ENCODE data around the gene PGPEP1.
A peak's percentile ranks its signal among the peaks of the same experiment; 100 is the strongest.

The PGPEP1 gene

DNA sequence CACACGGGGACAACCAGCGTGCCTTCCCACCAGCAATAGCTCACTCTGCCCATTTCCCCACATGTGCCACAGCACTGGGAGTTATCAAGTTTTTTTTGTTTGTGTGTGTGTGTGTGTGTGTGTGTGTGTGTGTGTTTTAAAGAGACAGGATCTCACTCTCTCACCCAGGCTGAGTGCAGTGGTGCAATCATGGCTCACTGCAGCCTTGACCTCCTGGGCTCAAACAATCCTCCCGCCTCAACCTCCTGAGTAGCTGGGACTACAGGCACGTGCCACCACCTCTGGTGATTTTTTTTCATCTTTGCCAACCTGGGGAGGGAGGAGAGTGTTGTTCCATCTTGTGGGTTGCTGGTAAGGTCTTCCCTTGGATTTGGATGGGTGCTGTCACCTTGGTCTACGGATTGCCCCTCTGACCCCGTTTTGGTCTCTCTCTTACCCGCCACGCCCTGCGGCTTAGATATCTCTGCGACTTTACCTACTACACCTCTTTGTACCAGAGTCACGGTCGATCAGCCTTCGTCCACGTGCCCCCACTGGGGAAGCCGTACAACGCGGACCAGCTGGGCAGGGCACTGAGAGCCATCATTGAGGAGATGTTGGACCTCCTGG is 22.6 kb downstream of the PGPEP1 start:
- no peak for TF ChIP-seq EGR1 (IDR thresholded peaks at IDR 0.05)
- TF ChIP-seq CREB1 (IDR thresholded peaks at IDR 0.05; ENCODE audit: low read depth), result no peak
- TF ChIP-seq NFIC (IDR thresholded peaks at IDR 0.05), result no peak
- TF ChIP-seq, protein P1, sequence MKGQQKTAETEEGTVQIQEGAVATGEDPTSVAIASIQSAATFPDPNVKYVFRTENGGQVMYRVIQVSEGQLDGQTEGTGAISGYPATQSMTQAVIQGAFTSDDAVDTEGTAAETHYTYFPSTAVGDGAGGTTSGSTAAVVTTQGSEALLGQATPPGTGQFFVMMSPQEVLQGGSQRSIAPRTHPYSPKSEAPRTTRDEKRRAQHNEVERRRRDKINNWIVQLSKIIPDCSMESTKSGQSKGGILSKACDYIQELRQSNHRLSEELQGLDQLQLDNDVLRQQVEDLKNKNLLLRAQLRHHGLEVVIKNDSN (IDR thresholded peaks at IDR 0.05), result no peak
- TF ChIP-seq, protein P2, sequence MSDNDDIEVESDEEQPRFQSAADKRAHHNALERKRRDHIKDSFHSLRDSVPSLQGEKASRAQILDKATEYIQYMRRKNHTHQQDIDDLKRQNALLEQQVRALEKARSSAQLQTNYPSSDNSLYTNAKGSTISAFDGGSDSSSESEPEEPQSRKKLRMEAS (IDR thresholded peaks at IDR 0.05), result no peak
- TF ChIP-seq TEAD4 (IDR thresholded peaks at IDR 0.05), result no peak

DNA sequence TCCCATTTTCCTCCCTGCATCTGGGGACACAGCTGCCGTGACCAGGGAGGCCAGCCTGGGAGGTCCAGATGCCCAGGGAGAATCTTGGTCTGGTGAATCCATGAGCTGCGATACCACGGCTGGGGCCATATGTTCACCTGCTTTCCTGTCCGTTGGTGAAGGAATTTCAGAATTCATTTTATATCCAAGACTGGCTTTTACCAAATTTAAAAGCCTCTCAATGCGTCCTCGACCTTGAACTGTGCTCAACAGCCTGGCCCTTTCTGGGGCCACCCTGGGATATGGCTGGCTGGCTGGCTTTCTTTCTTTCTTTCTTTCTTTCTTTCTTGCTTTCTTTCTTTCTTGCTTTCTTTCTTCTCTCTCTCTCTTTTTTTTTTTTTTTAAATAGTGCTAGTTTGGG is 23.4 kb downstream of the PGPEP1 start:
- TF ChIP-seq TEAD4 (IDR thresholded peaks at IDR 0.05), result no peak
- TF ChIP-seq FOXM1 (IDR thresholded peaks at IDR 0.05; ENCODE audit: borderline replicate concordance, low read depth), result no peak
- no peak for TF ChIP-seq ZBTB7A (IDR thresholded peaks at IDR 0.05; ENCODE audit: low read depth)
- no peak for TF ChIP-seq EGR1 (IDR thresholded peaks at IDR 0.05)
- TF ChIP-seq, protein P3, sequence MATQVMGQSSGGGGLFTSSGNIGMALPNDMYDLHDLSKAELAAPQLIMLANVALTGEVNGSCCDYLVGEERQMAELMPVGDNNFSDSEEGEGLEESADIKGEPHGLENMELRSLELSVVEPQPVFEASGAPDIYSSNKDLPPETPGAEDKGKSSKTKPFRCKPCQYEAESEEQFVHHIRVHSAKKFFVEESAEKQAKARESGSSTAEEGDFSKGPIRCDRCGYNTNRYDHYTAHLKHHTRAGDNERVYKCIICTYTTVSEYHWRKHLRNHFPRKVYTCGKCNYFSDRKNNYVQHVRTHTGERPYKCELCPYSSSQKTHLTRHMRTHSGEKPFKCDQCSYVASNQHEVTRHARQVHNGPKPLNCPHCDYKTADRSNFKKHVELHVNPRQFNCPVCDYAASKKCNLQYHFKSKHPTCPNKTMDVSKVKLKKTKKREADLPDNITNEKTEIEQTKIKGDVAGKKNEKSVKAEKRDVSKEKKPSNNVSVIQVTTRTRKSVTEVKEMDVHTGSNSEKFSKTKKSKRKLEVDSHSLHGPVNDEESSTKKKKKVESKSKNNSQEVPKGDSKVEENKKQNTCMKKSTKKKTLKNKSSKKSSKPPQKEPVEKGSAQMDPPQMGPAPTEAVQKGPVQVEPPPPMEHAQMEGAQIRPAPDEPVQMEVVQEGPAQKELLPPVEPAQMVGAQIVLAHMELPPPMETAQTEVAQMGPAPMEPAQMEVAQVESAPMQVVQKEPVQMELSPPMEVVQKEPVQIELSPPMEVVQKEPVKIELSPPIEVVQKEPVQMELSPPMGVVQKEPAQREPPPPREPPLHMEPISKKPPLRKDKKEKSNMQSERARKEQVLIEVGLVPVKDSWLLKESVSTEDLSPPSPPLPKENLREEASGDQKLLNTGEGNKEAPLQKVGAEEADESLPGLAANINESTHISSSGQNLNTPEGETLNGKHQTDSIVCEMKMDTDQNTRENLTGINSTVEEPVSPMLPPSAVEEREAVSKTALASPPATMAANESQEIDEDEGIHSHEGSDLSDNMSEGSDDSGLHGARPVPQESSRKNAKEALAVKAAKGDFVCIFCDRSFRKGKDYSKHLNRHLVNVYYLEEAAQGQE (IDR thresholded peaks at IDR 0.05; ENCODE audit: low read depth), result no peak
- no peak for TF ChIP-seq EP300 (IDR thresholded peaks at IDR 0.05; ENCODE audit: borderline replicate concordance)
- no peak for TF ChIP-seq NFIC (IDR thresholded peaks at IDR 0.05)
- TF ChIP-seq YY1 (IDR thresholded peaks at IDR 0.05; ENCODE audit: low read depth), result no peak
- TF ChIP-seq, protein P1 (IDR thresholded peaks at IDR 0.05), result no peak
- TF ChIP-seq RAD21 (IDR thresholded peaks at IDR 0.05; ENCODE audit: low read depth), result no peak
- TF ChIP-seq CREB1 (IDR thresholded peaks at IDR 0.05; ENCODE audit: low read depth), result no peak
- TF ChIP-seq, protein P2 (IDR thresholded peaks at IDR 0.05), result no peak
- no peak for TF ChIP-seq TAF1 (IDR thresholded peaks at IDR 0.05; ENCODE audit: low read depth)
- no peak for TF ChIP-seq TCF12 (IDR thresholded peaks at IDR 0.05; ENCODE audit: low read depth)
- TF ChIP-seq CEBPB (IDR thresholded peaks at IDR 0.05), result no peak

DNA sequence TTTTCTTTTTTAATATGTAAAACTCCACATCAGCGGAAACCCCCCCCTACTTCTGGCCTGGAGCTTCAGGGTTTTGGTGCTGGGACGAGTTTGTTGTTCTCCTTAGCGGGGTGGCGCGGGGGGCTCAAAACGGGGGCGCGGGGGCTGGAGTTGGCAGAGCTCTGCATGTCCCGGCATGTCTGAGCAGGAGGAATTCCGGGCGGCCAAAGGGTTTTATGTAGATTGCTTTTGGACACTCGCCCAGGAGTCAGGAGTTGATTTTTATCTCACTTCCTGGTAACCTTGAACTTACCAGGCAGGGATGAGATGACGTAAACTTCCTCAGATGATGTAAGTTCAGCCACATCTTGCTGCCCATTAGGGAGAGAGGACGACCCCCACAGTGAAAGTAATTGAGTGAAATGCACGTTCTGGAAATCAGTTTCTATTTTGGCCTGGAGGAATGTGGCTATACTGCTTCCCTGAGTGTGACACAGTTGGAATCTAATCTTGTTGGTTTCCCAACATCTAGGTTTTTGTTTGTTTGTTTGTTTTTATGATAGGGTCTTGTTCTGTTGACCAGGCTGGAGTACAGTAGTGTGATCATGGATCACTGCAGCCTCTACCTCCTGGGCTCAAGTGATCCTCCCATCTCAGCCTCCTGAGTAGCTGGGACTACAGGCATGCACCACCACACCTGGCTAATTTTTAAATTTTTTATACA is 24.6 kb downstream of the PGPEP1 start:
- TF ChIP-seq ZBTB7A (IDR thresholded peaks at IDR 0.05; ENCODE audit: low read depth) (peak; percentile 85; the same call in 1 of the 2 replicates), CEBPB (IDR thresholded peaks at IDR 0.05) (peak; percentile 88), YY1 (IDR thresholded peaks at IDR 0.05; ENCODE audit: low read depth) (no peak), TAF1 (IDR thresholded peaks at IDR 0.05; ENCODE audit: low read depth) (no peak), NFIC (IDR thresholded peaks at IDR 0.05) (peak; percentile 94), RAD21 (IDR thresholded peaks at IDR 0.05; ENCODE audit: low read depth) (no peak), FOXM1 (IDR thresholded peaks at IDR 0.05; ENCODE audit: borderline replicate concordance, low read depth) (peak; percentile 75), TEAD4 (IDR thresholded peaks at IDR 0.05) (peak; percentile 88), CREB1 (IDR thresholded peaks at IDR 0.05; ENCODE audit: low read depth) (peak; percentile 85), EGR1 (IDR thresholded peaks at IDR 0.05) (peak; percentile 18; the same call in 1 of the 2 replicates), TCF12 (IDR thresholded peaks at IDR 0.05; ENCODE audit: low read depth) (peak; percentile 93), EP300 (IDR thresholded peaks at IDR 0.05; ENCODE audit: borderline replicate concordance) (peak; percentile 89)
- TF ChIP-seq, protein P3 (IDR thresholded peaks at IDR 0.05; ENCODE audit: low read depth), result no peak
- TF ChIP-seq, protein P1 (IDR thresholded peaks at IDR 0.05), result peak; percentile 51; the same call in 1 of the 2 replicates
- TF ChIP-seq, protein P2 (IDR thresholded peaks at IDR 0.05), result peak; percentile 65

DNA sequence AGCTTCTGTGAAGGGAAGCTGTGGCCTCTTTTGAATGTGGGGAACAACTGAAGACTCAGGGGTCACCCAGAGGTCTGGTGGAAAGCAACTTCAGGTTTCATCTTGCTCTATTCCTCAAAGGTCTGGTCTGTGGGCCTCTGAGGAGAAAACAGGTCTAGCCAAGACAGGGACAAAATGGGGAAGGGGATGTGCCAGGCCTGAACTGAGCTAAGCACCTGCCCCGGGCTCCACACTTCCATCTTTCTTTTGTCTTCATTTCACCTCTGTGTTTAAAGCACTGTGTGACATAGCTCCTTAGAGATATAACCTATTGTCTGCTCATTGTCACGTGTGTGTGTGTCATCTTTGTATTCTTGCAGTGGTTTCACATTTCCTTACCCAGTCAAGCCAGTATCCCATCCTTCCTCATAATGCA is 25.6 kb downstream of the PGPEP1 start:
- TF ChIP-seq, protein P3 (IDR thresholded peaks at IDR 0.05; ENCODE audit: low read depth), result no peak
- TF ChIP-seq YY1 (IDR thresholded peaks at IDR 0.05; ENCODE audit: low read depth) (no peak), TAF1 (IDR thresholded peaks at IDR 0.05; ENCODE audit: low read depth) (no peak), ZBTB7A (IDR thresholded peaks at IDR 0.05; ENCODE audit: low read depth) (no peak), RAD21 (IDR thresholded peaks at IDR 0.05; ENCODE audit: low read depth) (no peak), TEAD4 (IDR thresholded peaks at IDR 0.05) (no peak), FOXM1 (IDR thresholded peaks at IDR 0.05; ENCODE audit: borderline replicate concordance, low read depth) (no peak), TCF12 (IDR thresholded peaks at IDR 0.05; ENCODE audit: low read depth) (no peak), EGR1 (IDR thresholded peaks at IDR 0.05) (no peak), CEBPB (IDR thresholded peaks at IDR 0.05) (no peak), CREB1 (IDR thresholded peaks at IDR 0.05; ENCODE audit: low read depth) (no peak), NFIC (IDR thresholded peaks at IDR 0.05) (no peak)
- TF ChIP-seq, protein P1 (IDR thresholded peaks at IDR 0.05), result no peak
- TF ChIP-seq, protein P2 (IDR thresholded peaks at IDR 0.05), result no peak
